CD4-positive, alpha-beta T cell (primary cell): ENCODE results near the gene OAS2. TPM values are rescaled to one million over a fixed set of nuclear protein-coding genes. Genes with fewer than 3 reads are reported as not detected.

Source experiments
- ATAC-seq: fragments of 200-7000 bp; cut with Tn5 transposase; one replicate; pipeline ENCODE4 v1.10.0; 2022; ENCODE audit warnings: mild to moderate bottlenecking; ENCODE audit not compliant: poor library complexity
- CTCF ChIA-PET: fragments of 350-600 bp; sonication (Branson Sonifier 250); formaldehyde crosslinking; loops from one replicate; lab custom pipeline; 2021; ENCODE audit warnings: antibody characterized with exemption, inconsistent platforms; lab: Charles Lee
- POLR2A ChIA-PET: fragments of 350-600 bp; sonication (Branson Sonifier 250); formaldehyde crosslinking; loops from one replicate; lab custom pipeline; 2021; ENCODE audit warnings: antibody characterized with exemption, inconsistent platforms; lab: Charles Lee
- DNase-seq, 14 experiments: peaks; one replicate each; pipeline ENCODE4 v3.0.0-alpha.2; 2013 to 2020; ENCODE audit warnings: mixed read lengths in 2 of 14
- H3K27ac ChIP-seq, 2 donors: one replicate each; pipeline versions ENCODE4 v1.5.1 to v1.7.0; 2013; ENCODE audit warnings: low read length in 2 of 2, low read depth in 1 of 2, mild to moderate bottlenecking in 1 of 2
- H3K27me3 ChIP-seq, 2 experiments: 1 replicate in 1 of 2; 2 replicates in 1 of 2; pipeline versions ENCODE4 v1.6.1 to v1.7.0; 2013; ENCODE audit warnings: low read length in 2 of 2, control low read depth in 1 of 2, mild to moderate bottlenecking in 1 of 2, moderate library complexity in 1 of 2; ENCODE audit not compliant: insufficient read depth in 2 of 2, control insufficient read depth in 1 of 2
- H3K36me3 ChIP-seq: one replicate; pipeline ENCODE4 v1.6.1; 2013; ENCODE audit warnings: low read length, control low read depth; ENCODE audit not compliant: insufficient read depth
- H3K4me1 ChIP-seq: one replicate; pipeline ENCODE4 v1.6.1; 2013; ENCODE audit warnings: low read length, control low read depth; ENCODE audit not compliant: insufficient read depth
- H3K4me3 ChIP-seq: one replicate; pipeline ENCODE4 v1.5.1; 2013; ENCODE audit warnings: mild to moderate bottlenecking, low read length, moderate library complexity
- H3K9me3 ChIP-seq, 2 experiments: 1 replicate in 1 of 2; 2 replicates in 1 of 2; pipeline versions ENCODE4 v1.6.1 to v1.7.0; 2013; ENCODE audit warnings: low read length in 2 of 2, mild to moderate bottlenecking in 2 of 2, control low read depth in 1 of 2, moderate library complexity in 1 of 2; ENCODE audit not compliant: control insufficient read depth in 1 of 2, insufficient read depth in 1 of 2
- H3K27ac Mint-ChIP-seq: one replicate; pipeline ENCODE4 v1.8.0; 2020; ENCODE audit warnings: mixed read lengths
- H3K27me3 Mint-ChIP-seq: one replicate; pipeline ENCODE4 v1.8.0; 2021; ENCODE audit warnings: mixed read lengths
- H3K36me3 Mint-ChIP-seq: one replicate; pipeline ENCODE4 v1.8.0; 2021; ENCODE audit warnings: low read depth, mixed read lengths
- H3K4me1 Mint-ChIP-seq: one replicate; pipeline ENCODE4 v1.8.0; 2021; ENCODE audit warnings: low read depth, mixed read lengths
- H3K4me3 Mint-ChIP-seq: one replicate; pipeline ENCODE4 v1.8.0; 2020; ENCODE audit warnings: mild to moderate bottlenecking, mixed read lengths
- H3K9me3 Mint-ChIP-seq: one replicate; pipeline ENCODE4 v1.8.0; 2020; ENCODE audit warnings: mixed read lengths
- intact Hi-C, 2 experiments: fragments of 100-400 bp; cut with DNase I in 1 of 2; cut with micrococcal nuclease in 1 of 2; formaldehyde crosslinking; loops; one replicate each; pipeline versions ENCODE4 v1.15.1 to v1.9.0; 2023 to 2025; cut with DNase I, micrococcal nuclease
- total RNA-seq, 174 experiments: library from RNA in 2 of 174; stranded (reverse) in 2 of 174; gene quantifications; one replicate each; pipeline ENCODE4 v1.2.3 and lab custom pipeline; 2021 to 2026
- TF ChIP-seq, protein P1 (sequence below): fragments of 200-600 bp; IDR thresholded peaks from one replicate; pipeline ENCODE4 v1.8.0; 2022; ENCODE audit warnings: antibody characterized with exemption, mild to moderate bottlenecking

Gene OAS2
- total RNA-seq, 2 experiments from 2014 or later: 15.0 to 16.2 TPM

DNA sequence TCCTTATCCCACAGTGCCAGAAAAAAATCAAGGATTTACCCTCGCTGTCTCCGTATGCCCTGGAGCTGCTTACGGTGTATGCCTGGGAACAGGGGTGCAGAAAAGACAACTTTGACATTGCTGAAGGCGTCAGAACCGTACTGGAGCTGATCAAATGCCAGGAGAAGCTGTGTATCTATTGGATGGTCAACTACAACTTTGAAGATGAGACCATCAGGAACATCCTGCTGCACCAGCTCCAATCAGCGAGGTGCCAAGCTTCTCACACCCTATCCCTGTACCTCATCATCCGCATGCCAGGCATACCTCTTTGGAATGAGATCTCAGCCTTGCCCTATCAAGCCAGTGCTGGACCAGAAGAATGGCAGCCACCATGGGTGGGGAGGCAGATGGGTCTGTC, 19.2 kb downstream of the OAS2 start:
- no peak overlapping the region for H3K4me3 Mint-ChIP-seq
- TF ChIP-seq, protein P1, sequence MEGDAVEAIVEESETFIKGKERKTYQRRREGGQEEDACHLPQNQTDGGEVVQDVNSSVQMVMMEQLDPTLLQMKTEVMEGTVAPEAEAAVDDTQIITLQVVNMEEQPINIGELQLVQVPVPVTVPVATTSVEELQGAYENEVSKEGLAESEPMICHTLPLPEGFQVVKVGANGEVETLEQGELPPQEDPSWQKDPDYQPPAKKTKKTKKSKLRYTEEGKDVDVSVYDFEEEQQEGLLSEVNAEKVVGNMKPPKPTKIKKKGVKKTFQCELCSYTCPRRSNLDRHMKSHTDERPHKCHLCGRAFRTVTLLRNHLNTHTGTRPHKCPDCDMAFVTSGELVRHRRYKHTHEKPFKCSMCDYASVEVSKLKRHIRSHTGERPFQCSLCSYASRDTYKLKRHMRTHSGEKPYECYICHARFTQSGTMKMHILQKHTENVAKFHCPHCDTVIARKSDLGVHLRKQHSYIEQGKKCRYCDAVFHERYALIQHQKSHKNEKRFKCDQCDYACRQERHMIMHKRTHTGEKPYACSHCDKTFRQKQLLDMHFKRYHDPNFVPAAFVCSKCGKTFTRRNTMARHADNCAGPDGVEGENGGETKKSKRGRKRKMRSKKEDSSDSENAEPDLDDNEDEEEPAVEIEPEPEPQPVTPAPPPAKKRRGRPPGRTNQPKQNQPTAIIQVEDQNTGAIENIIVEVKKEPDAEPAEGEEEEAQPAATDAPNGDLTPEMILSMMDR: no peak
- ATAC-seq: no peak
- H3K27me3 Mint-ChIP-seq: no peaks in the 10 kb centered on the region
- CTCF ChIA-PET: no interaction called here
- intact Hi-C loops: no loop called here
- POLR2A ChIA-PET: interaction anchor here (1.0 kb wide), 1 partner anchor 19 kb away, joined by 8 read pairs; the partner anchor contains the start of gene OAS2
- Histone ChIP-seq H3K36me3 (peaks cover 78% of the 10 kb centered on the region), H3K27ac (no peak overlapping the region), H3K27me3 (no peaks in the 10 kb centered on the region), H3K4me3 (no peak overlapping the region), H3K4me1 (no peaks in the 10 kb centered on the region), H3K9me3 (no peaks in the 10 kb centered on the region)
- no peak overlapping the region for H3K27ac Mint-ChIP-seq
- peaks cover 96% of the 10 kb centered on the region for H3K36me3 Mint-ChIP-seq
- no peaks in the 10 kb centered on the region for H3K9me3 Mint-ChIP-seq
- peaks cover 9% of the 10 kb centered on the region for H3K4me1 Mint-ChIP-seq
- DNase-seq: no peak

GRCh38 chr12:112998987-112999767, 20.9 kb downstream of the OAS2 start:
- Histone ChIP-seq H3K27ac (no peak overlapping the region), H3K9me3 (no peaks in the 10 kb centered on the region), H3K4me3 (no peak overlapping the region), H3K36me3 (peaks cover 90% of the 10 kb centered on the region), H3K27me3 (no peaks in the 10 kb centered on the region), H3K4me1 (no peaks in the 10 kb centered on the region)
- Mint-ChIP-seq H3K4me1 (no peaks in the 10 kb centered on the region), H3K9me3 (no peaks in the 10 kb centered on the region), H3K27ac (no peak overlapping the region), H3K4me3 (no peak overlapping the region), H3K27me3 (no peaks in the 10 kb centered on the region), H3K36me3 (peaks cover 96% of the 10 kb centered on the region)
- POLR2A ChIA-PET: no interaction called here
- TF ChIP-seq, protein P1: no peak
- intact Hi-C loops: no loop called here
- CTCF ChIA-PET: no interaction called here
- ATAC-seq (no peak), DNase-seq (no peak)

GRCh38 chr12:113000433-113000832, 22.1 kb downstream of the OAS2 start:
- DNase-seq (no peak), ATAC-seq (no peak)
- H3K27ac Mint-ChIP-seq: no peak overlapping the region
- no peak overlapping the region for H3K4me3 ChIP-seq
- H3K36me3 ChIP-seq: peaks cover 93% of the 10 kb centered on the region
- H3K9me3 Mint-ChIP-seq: no peaks in the 10 kb centered on the region
- intact Hi-C loops: no loop called here
- no peaks in the 10 kb centered on the region for H3K4me1 Mint-ChIP-seq
- no peak overlapping the region for H3K4me3 Mint-ChIP-seq
- ChIA-PET CTCF (no interaction called here), POLR2A (no interaction called here)
- TF ChIP-seq, protein P1: no peak
- no peak overlapping the region for H3K27ac ChIP-seq
- H3K4me1 ChIP-seq: no peaks in the 10 kb centered on the region
- H3K36me3 Mint-ChIP-seq: peaks cover 99% of the 10 kb centered on the region
- H3K27me3 ChIP-seq: no peaks in the 10 kb centered on the region
- no peaks in the 10 kb centered on the region for H3K9me3 ChIP-seq
- no peaks in the 10 kb centered on the region for H3K27me3 Mint-ChIP-seq
